HEK293T (cell line): ENCODE data around the gene SHISA9.

Experiments used
- CTCF ChIA-PET: fragments of 350-600 bp; formaldehyde crosslinking; extraction: SDS; loops from one replicate; lab custom pipeline; 2021; ENCODE audit warnings: antibody characterized with exemption, inconsistent platforms; lab: Yijun Ruan, JAX
- POLR2A ChIA-PET: fragments of 350-600 bp; formaldehyde crosslinking; extraction: SDS; loops from one replicate; lab custom pipeline; 2020; ENCODE audit warnings: antibody characterized with exemption, inconsistent platforms; lab: Yijun Ruan, JAX
- DNase-seq: peaks from one replicate; pipeline ENCODE4 v3.0.0; 2012; ENCODE audit warnings: mixed read lengths; ENCODE audit errors: extremely low spot score
- ARNT ChIP-seq: fragments of 450-650 bp; IDR thresholded peaks from 2 replicates; pipeline ENCODE4 v1.6.1; 2017; ENCODE audit warnings: mild to moderate bottlenecking
- BHLHE40 ChIP-seq: fragments of 450-650 bp; IDR thresholded peaks from 2 replicates; pipeline ENCODE4 v1.6.1; 2016; ENCODE audit warnings: mild to moderate bottlenecking, moderate library complexity, borderline replicate concordance
- CTBP1 ChIP-seq: fragments of 450-650 bp; IDR thresholded peaks from 2 replicates; pipeline ENCODE4 v1.6.1; 2016; ENCODE audit warnings: borderline replicate concordance
- ELF4 ChIP-seq: fragments of 450-650 bp; IDR thresholded peaks from 2 replicates; pipeline ENCODE4 v1.6.1; 2017; ENCODE audit warnings: antibody characterized with exemption
- FOXA1 ChIP-seq: fragments of 450-650 bp; IDR thresholded peaks from 2 replicates; pipeline ENCODE4 v1.6.1; 2016; ENCODE audit warnings: mild to moderate bottlenecking
- FOXK2 ChIP-seq: fragments of 450-650 bp; IDR thresholded peaks from 2 replicates; pipeline ENCODE4 v1.6.1; 2016; ENCODE audit warnings: mild to moderate bottlenecking
- FOXM1 ChIP-seq: fragments of 450-650 bp; IDR thresholded peaks from 2 replicates; pipeline ENCODE4 v1.6.1; 2017; ENCODE audit warnings: mild to moderate bottlenecking, borderline replicate concordance
- HDGF ChIP-seq: fragments of 450-650 bp; IDR thresholded peaks from 2 replicates; pipeline ENCODE4 v1.6.1; 2017; ENCODE audit warnings: antibody characterized with exemption, borderline replicate concordance
- L3MBTL2 ChIP-seq: fragments of 450-650 bp; conservative IDR thresholded peaks from 2 replicates; pipeline ENCODE4 v1.6.1; 2016; ENCODE audit warnings: mild to moderate bottlenecking
- LEF1 ChIP-seq: fragments of 450-650 bp; IDR thresholded peaks from 2 replicates; pipeline ENCODE4 v1.6.1; 2017; ENCODE audit warnings: mild to moderate bottlenecking, borderline replicate concordance
- NFRKB ChIP-seq: fragments of 450-650 bp; IDR thresholded peaks from 2 replicates; pipeline ENCODE4 v1.6.1; 2016; ENCODE audit warnings: mild to moderate bottlenecking, moderate library complexity
- PKNOX1 ChIP-seq: fragments of 450-650 bp; IDR thresholded peaks from 2 replicates; pipeline ENCODE4 v1.6.1; 2016
- SP1 ChIP-seq: fragments of 450-650 bp; IDR thresholded peaks from 2 replicates; pipeline ENCODE4 v1.6.1; 2017
- SUZ12 ChIP-seq: fragments of 450-650 bp; IDR thresholded peaks from 2 replicates; pipeline ENCODE4 v1.6.1; 2016; ENCODE audit warnings: mild to moderate bottlenecking
- TARDBP ChIP-seq: fragments of 450-650 bp; IDR thresholded peaks from 2 replicates; pipeline ENCODE4 v1.6.1; 2016
- ZNF384 ChIP-seq: fragments of 450-650 bp; IDR thresholded peaks from 2 replicates; pipeline ENCODE4 v1.6.1; 2016

SHISA9 gene

GRCh38 chr16:13143551-13143950, 242.2 kb downstream of the SHISA9 start:
- ChIA-PET CTCF (no interaction called here), POLR2A (no interaction called here)
- no peak for DNase-seq
- TF ChIP-seq FOXK2, result no peak
- TF ChIP-seq NFRKB, result no peak
- no peak for TF ChIP-seq BHLHE40
- TF ChIP-seq ZNF384, result no peak
- no peak for TF ChIP-seq FOXM1
- no peak for TF ChIP-seq PKNOX1
- no peak for TF ChIP-seq TARDBP
- TF ChIP-seq L3MBTL2, result no peak
- TF ChIP-seq ARNT, result no peak
- TF ChIP-seq HDGF, result no peak
- TF ChIP-seq SUZ12, result no peak
- no peak for TF ChIP-seq FOXA1
- TF ChIP-seq SP1, result no peak
- no peak for TF ChIP-seq ELF4
- no peak for TF ChIP-seq CTBP1
- TF ChIP-seq LEF1, result no peak

- CTCF ChIA-PET, result no interaction called here
- POLR2A ChIA-PET, result no interaction called here
- DNase-seq, result no peak
- TF ChIP-seq TARDBP (no peak), L3MBTL2 (no peak), HDGF (no peak), BHLHE40 (no peak), NFRKB (no peak), CTBP1 (no peak), ZNF384 (no peak), LEF1 (no peak), SP1 (no peak), ELF4 (no peak), ARNT (no peak), PKNOX1 (no peak), FOXK2 (no peak), FOXA1 (no peak), FOXM1 (no peak), SUZ12 (no peak)
Measured at GRCh38 chr16:13146829-13147228, 245.4 kb downstream of the SHISA9 start.

GRCh38 chr16:13148294-13148693, 246.9 kb downstream of the SHISA9 start:
- ChIA-PET POLR2A (no interaction called here), CTCF (no interaction called here)
- no peak for TF ChIP-seq L3MBTL2
- no peak for TF ChIP-seq CTBP1
- no peak for TF ChIP-seq NFRKB
- no peak for TF ChIP-seq ELF4
- TF ChIP-seq SP1, result no peak
- no peak for TF ChIP-seq FOXK2
- no peak for TF ChIP-seq FOXM1
- TF ChIP-seq FOXA1, result no peak
- no peak for DNase-seq

- no peak for TF ChIP-seq PKNOX1
- TF ChIP-seq ARNT, result no peak
- TF ChIP-seq TARDBP, result no peak
- no peak for TF ChIP-seq FOXA1
- TF ChIP-seq ELF4, result no peak
- no peak for TF ChIP-seq LEF1
- no peak for TF ChIP-seq HDGF
- no peak for TF ChIP-seq SUZ12
- no peak for TF ChIP-seq ZNF384
- TF ChIP-seq FOXM1, result no peak
- no peak for TF ChIP-seq CTBP1
- no peak for TF ChIP-seq BHLHE40
- no peak for TF ChIP-seq FOXK2
- TF ChIP-seq L3MBTL2, result no peak
- ChIA-PET POLR2A (no interaction called here), CTCF (no interaction called here)
- no peak for DNase-seq
Measured at GRCh38 chr16:13148836-13149235, 247.4 kb downstream of the SHISA9 start.

GRCh38 chr16:13150181-13150885, 248.9 kb downstream of the SHISA9 start:
- ChIA-PET POLR2A (no interaction called here), CTCF (no interaction called here)
- no peak for DNase-seq
- TF ChIP-seq ELF4 (no peak), ZNF384 (no peak), BHLHE40 (no peak), FOXK2 (no peak), CTBP1 (no peak), SP1 (no peak), FOXA1 (no peak), ARNT (no peak), PKNOX1 (no peak), FOXM1 (no peak)

- no peak for DNase-seq
- POLR2A ChIA-PET, result no interaction called here
- CTCF ChIA-PET, result no interaction called here
- TF ChIP-seq SUZ12, result no peak
- no peak for TF ChIP-seq FOXK2
- no peak for TF ChIP-seq SP1
- TF ChIP-seq LEF1, result no peak
- TF ChIP-seq BHLHE40, result no peak
- no peak for TF ChIP-seq ELF4
- TF ChIP-seq FOXM1, result no peak
- no peak for TF ChIP-seq HDGF
- no peak for TF ChIP-seq ZNF384
- TF ChIP-seq TARDBP, result no peak
- TF ChIP-seq CTBP1, result no peak
- no peak for TF ChIP-seq PKNOX1
- no peak for TF ChIP-seq L3MBTL2
- no peak for TF ChIP-seq NFRKB
Measured at GRCh38 chr16:13153696-13154095, 252.3 kb downstream of the SHISA9 start.
